LHCN-M2 (cell line): ENCODE data around the gene RASL11B. TPM values are rescaled to one million over a fixed set of nuclear protein-coding genes. Genes with fewer than 3 reads are reported as not detected.

ENCODE experiments used
- DNase-seq: peaks from one replicate; pipeline ENCODE4 v3.0.0-alpha.2; 2012; ENCODE audit warnings: low read depth
- total RNA-seq: library from RNA; depleted of rRNA; stranded (reverse); fragments of >200 nt; gene quantifications from 2 replicates; pipeline ENCODE4 v1.2.3, GENCODE V29; 2014

The RASL11B gene
- total RNA-seq, 1 experiment from 2014 or later, result 0.17 TPM

GRCh38 chr4:52873191-52873590 is 11.1 kb downstream of the RASL11B start:
- DNase-seq, result no peak

- DNase-seq, result no peak
Measured at GRCh38 chr4:52873861-52874343, 11.8 kb downstream of the RASL11B start.

GRCh38 chr4:52874948-52875347 is 12.8 kb downstream of the RASL11B start:
- DNase-seq, result no peak

- DNase-seq, result no peak
Measured at GRCh38 chr4:52876069-52876468, 14.0 kb downstream of the RASL11B start.

- DNase-seq, result no peak
Measured at GRCh38 chr4:52877036-52877435, 14.9 kb downstream of the RASL11B start.

- no peak for DNase-seq
Measured at GRCh38 chr4:52877694-52878093, 15.6 kb downstream of the RASL11B start.

- DNase-seq, result no peak
Measured at GRCh38 chr4:52879471-52879870, 17.4 kb downstream of the RASL11B start.

GRCh38 chr4:52880994-52881393 is 18.9 kb downstream of the RASL11B start:
- DNase-seq, result no peak

- no peak for DNase-seq
Measured at GRCh38 chr4:52883183-52883621, 21.1 kb downstream of the RASL11B start.

- DNase-seq, result no peak
Measured at GRCh38 chr4:52883707-52884669, 21.9 kb downstream of the RASL11B start.

- DNase-seq, result no peak
Measured at GRCh38 chr4:52884994-52885393, 22.9 kb downstream of the RASL11B start.

- DNase-seq, result no peak
Measured at GRCh38 chr4:52889354-52889753, 27.2 kb downstream of the RASL11B start.

- DNase-seq, result no peak
Measured at GRCh38 chr4:52889778-52890520, 27.8 kb downstream of the RASL11B start.

GRCh38 chr4:52890521-52890791 is 28.3 kb downstream of the RASL11B start:
- no peak for DNase-seq

GRCh38 chr4:52891743-52892142 is 29.6 kb downstream of the RASL11B start:
- DNase-seq, result no peak

GRCh38 chr4:52892880-52893279 is 30.8 kb downstream of the RASL11B start:
- DNase-seq, result no peak

- no peak for DNase-seq
Measured at GRCh38 chr4:52894443-52894842, 32.3 kb downstream of the RASL11B start.

- DNase-seq, result no peak
Measured at GRCh38 chr4:52903273-52903672, 41.2 kb downstream of the RASL11B start.

GRCh38 chr4:52904421-52904820 is 42.3 kb downstream of the RASL11B start:
- no peak for DNase-seq

GRCh38 chr4:52907510-52907909 is 45.4 kb downstream of the RASL11B start:
- no peak for DNase-seq

- no peak for DNase-seq
Measured at GRCh38 chr4:52910115-52910514, 48.0 kb downstream of the RASL11B start.

- DNase-seq, result peak; percentile 80
Measured at GRCh38 chr4:52911684-52912294, 49.7 kb downstream of the RASL11B start.
